PC-3 (cell line): Measurements from ENCODE around the gene APC. TPM values are rescaled to one million over a fixed set of nuclear protein-coding genes. Genes with fewer than 3 reads are reported as not detected.

Source experiments
- ATAC-seq: fragments of 200-7000 bp; cut with Tn5 transposase; 2 replicates; pipeline ENCODE4 v1.9.1; 2020; ENCODE audit warnings: mild to moderate bottlenecking, moderate library complexity
- BruUV-seq: library from RNA; stranded (reverse); fragments of 400-500 nt; replicated peaks from 2 replicates; lab custom pipeline; 2021; lab: Mats Ljungman, UMichigan
- CTCF ChIA-PET: fragments of 300-600 bp; sonication (Branson Sonifier 250); formaldehyde crosslinking; loops from one replicate; lab custom pipeline; 2022; ENCODE audit warnings: antibody characterized with exemption; lab: Charles Lee
- POLR2A ChIA-PET: fragments of 300-600 bp; sonication (Branson Sonifier 250); formaldehyde crosslinking; loops from one replicate; lab custom pipeline; 2022; ENCODE audit warnings: antibody characterized with exemption; ENCODE audit not compliant: unreplicated experiment; lab: Charles Lee
- DNase-seq: peaks from one replicate; pipeline ENCODE4 v3.0.0-alpha.2; 2015
- H2AFZ ChIP-seq: fragments of 300-600 bp; sonication (generic); 2 replicates; pipeline ENCODE4 v1.6.0; 2016; ENCODE audit warnings: antibody characterized with exemption, low read length
- H3F3A ChIP-seq: fragments of 300-600 bp; sonication (generic); one replicate; pipeline ENCODE4 v1.6.0; 2017; ENCODE audit warnings: antibody characterized with exemption, low read length, control low read depth, mild to moderate bottlenecking; ENCODE audit not compliant: unreplicated experiment
- H3K27ac ChIP-seq: fragments of 300-600 bp; sonication (generic); 2 replicates; pipeline ENCODE4 v1.5.1; 2016; ENCODE audit warnings: mild to moderate bottlenecking, low read length
- H3K27me3 ChIP-seq: fragments of 300-600 bp; sonication (generic); 2 replicates; pipeline ENCODE4 v1.6.1; 2016; ENCODE audit warnings: low read length, mixed read lengths
- H3K36me3 ChIP-seq: fragments of 300-600 bp; sonication (generic); 2 replicates; pipeline ENCODE4 v1.6.1; 2016; ENCODE audit warnings: low read depth, mixed run types, low read length, mixed read lengths
- H3K4me1 ChIP-seq: fragments of 300-600 bp; sonication (generic); 2 replicates; pipeline ENCODE4 v1.5.1; 2016; ENCODE audit warnings: low read length; ENCODE audit not compliant: insufficient read depth
- H3K4me2 ChIP-seq: fragments of 300-600 bp; sonication (generic); 2 replicates; pipeline ENCODE4 v1.6.0; 2016; ENCODE audit warnings: low read length
- H3K4me3 ChIP-seq: fragments of 300-600 bp; sonication (generic); 2 replicates; pipeline ENCODE4 v1.5.1; 2016; ENCODE audit warnings: mild to moderate bottlenecking, low read length, mixed read lengths
- H3K79me2 ChIP-seq: fragments of 300-600 bp; sonication (generic); 2 replicates; pipeline ENCODE4 v1.6.1; 2017; ENCODE audit warnings: low read length, mixed read lengths
- H3K9ac ChIP-seq: fragments of 300-600 bp; sonication (generic); 2 replicates; pipeline ENCODE4 v1.6.0; 2016; ENCODE audit warnings: mild to moderate bottlenecking, low read length
- H3K9me2 ChIP-seq: fragments of 300-600 bp; sonication (generic); replicated peaks from 2 replicates; pipeline ENCODE4 v1.6.1; 2016; ENCODE audit warnings: mixed run types, low read length, mixed read lengths
- H3K9me3 ChIP-seq: fragments of 300-600 bp; sonication (generic); 2 replicates; pipeline ENCODE4 v1.6.1; 2016; ENCODE audit warnings: low read length, mixed read lengths
- H4K20me1 ChIP-seq: fragments of 300-600 bp; sonication (generic); 2 replicates; pipeline ENCODE4 v1.6.1; 2016; ENCODE audit warnings: low read length, mixed read lengths
- EZH2 ChIP-seq: fragments of 300-600 bp; sonication (generic); IDR thresholded peaks from one replicate; pipeline ENCODE4 v1.6.1; 2017; ENCODE audit warnings: antibody characterized with exemption, mild to moderate bottlenecking, low read length; ENCODE audit not compliant: unreplicated experiment
- EZH2phosphoT487 ChIP-seq: fragments of 300-600 bp; sonication (generic); IDR thresholded peaks from 2 replicates; pipeline ENCODE4 v1.6.1; 2018; ENCODE audit warnings: mild to moderate bottlenecking, antibody characterized with exemption, low read length, borderline replicate concordance
- intact Hi-C: fragments of 100-400 bp; cut with micrococcal nuclease; formaldehyde crosslinking; loops from 2 replicates; pipeline ENCODE4 v1.9.0; 2023
- total RNA-seq: library from RNA; depleted of rRNA; stranded (reverse); fragments of >200 nt; gene quantifications from 2 replicates; pipeline ENCODE4 v1.2.3, GENCODE V29; 2014
- TF ChIP-seq, protein P1 (sequence below): fragments of 300-600 bp; sonication (generic); conservative IDR thresholded peaks from 2 replicates; pipeline ENCODE4 v1.5.1; 2017; ENCODE audit warnings: antibody characterized with exemption, low read depth, mild to moderate bottlenecking, low read length

APC gene
- total RNA-seq, 1 experiment from 2014 or later = 31.7 TPM

GRCh38 chr5:112692472-112692871, 45.2 kb upstream of the APC start:
- no peaks in the 10 kb centered on the region for H3K9me3 ChIP-seq
- no peak overlapping the region for H2AFZ ChIP-seq
- CTCF ChIA-PET = interaction anchor here (1.1 kb wide), 1 partner anchor 266 kb away, joined by 4 read pairs; no protein-coding TSS in a partner anchor
- intact Hi-C loops = loop anchor here (5.0 kb wide), 1 partner anchor 155 kb away; no protein-coding TSS in a partner anchor
- TF ChIP-seq EZH2phosphoT487 (no peak), EZH2 (no peak)
- TF ChIP-seq, protein P1, sequence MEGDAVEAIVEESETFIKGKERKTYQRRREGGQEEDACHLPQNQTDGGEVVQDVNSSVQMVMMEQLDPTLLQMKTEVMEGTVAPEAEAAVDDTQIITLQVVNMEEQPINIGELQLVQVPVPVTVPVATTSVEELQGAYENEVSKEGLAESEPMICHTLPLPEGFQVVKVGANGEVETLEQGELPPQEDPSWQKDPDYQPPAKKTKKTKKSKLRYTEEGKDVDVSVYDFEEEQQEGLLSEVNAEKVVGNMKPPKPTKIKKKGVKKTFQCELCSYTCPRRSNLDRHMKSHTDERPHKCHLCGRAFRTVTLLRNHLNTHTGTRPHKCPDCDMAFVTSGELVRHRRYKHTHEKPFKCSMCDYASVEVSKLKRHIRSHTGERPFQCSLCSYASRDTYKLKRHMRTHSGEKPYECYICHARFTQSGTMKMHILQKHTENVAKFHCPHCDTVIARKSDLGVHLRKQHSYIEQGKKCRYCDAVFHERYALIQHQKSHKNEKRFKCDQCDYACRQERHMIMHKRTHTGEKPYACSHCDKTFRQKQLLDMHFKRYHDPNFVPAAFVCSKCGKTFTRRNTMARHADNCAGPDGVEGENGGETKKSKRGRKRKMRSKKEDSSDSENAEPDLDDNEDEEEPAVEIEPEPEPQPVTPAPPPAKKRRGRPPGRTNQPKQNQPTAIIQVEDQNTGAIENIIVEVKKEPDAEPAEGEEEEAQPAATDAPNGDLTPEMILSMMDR = no peak
- H3K9ac ChIP-seq = no peak overlapping the region
- no peaks in the 10 kb centered on the region for H4K20me1 ChIP-seq
- BruUV-seq = no TSS peak
- no peaks in the 10 kb centered on the region for H3K4me1 ChIP-seq
- H3F3A ChIP-seq = no peaks in the 10 kb centered on the region
- POLR2A ChIA-PET = no interaction called here
- no peaks in the 10 kb centered on the region for H3K27me3 ChIP-seq
- no peak overlapping the region for H3K4me3 ChIP-seq
- no peak overlapping the region for H3K27ac ChIP-seq
- DNase-seq (no peak), ATAC-seq (no peak)
- no peaks in the 10 kb centered on the region for H3K9me2 ChIP-seq
- no peak overlapping the region for H3K4me2 ChIP-seq
- H3K79me2 ChIP-seq = no peaks in the 10 kb centered on the region
- H3K36me3 ChIP-seq = no peaks in the 10 kb centered on the region

GRCh38 chr5:112693301-112693700, 44.4 kb upstream of the APC start:
- H3K27me3 ChIP-seq = no peaks in the 10 kb centered on the region
- DNase-seq (no peak), ATAC-seq (no peak)
- H3K9me3 ChIP-seq = no peaks in the 10 kb centered on the region
- no peaks in the 10 kb centered on the region for H3F3A ChIP-seq
- H3K27ac ChIP-seq = no peak overlapping the region
- POLR2A ChIA-PET = no interaction called here
- no peaks in the 10 kb centered on the region for H3K4me1 ChIP-seq
- H3K9ac ChIP-seq = no peak overlapping the region
- no peaks in the 10 kb centered on the region for H4K20me1 ChIP-seq
- no peak for TF ChIP-seq EZH2
- TF ChIP-seq, protein P1 = no peak
- TF ChIP-seq EZH2phosphoT487 = no peak
- H3K79me2 ChIP-seq = no peaks in the 10 kb centered on the region
- no peaks in the 10 kb centered on the region for H3K9me2 ChIP-seq
- intact Hi-C loops = loop anchor here (5.0 kb wide), 1 partner anchor 154 kb away; no protein-coding TSS in a partner anchor
- CTCF ChIA-PET = no interaction called here
- BruUV-seq = no TSS peak
- no peak overlapping the region for H3K4me3 ChIP-seq
- no peaks in the 10 kb centered on the region for H3K36me3 ChIP-seq
- no peak overlapping the region for H3K4me2 ChIP-seq
- H2AFZ ChIP-seq = no peak overlapping the region
